GM21723 (cell line): ENCODE data around the gene CCL1.

ENCODE experiments used
- ATAC-seq: cut with Tn5 transposase; IDR thresholded peaks from one replicate; pipeline ENCODE4 v1.9.1; 2021; ENCODE audit warnings: mild to moderate bottlenecking, moderate library complexity; ENCODE audit not compliant: unreplicated experiment

CCL1 gene

GRCh38 chr17:34363183-34363661 lies at the start of gene CCL1:
Gene CCL1, minus strand, starts transcription at chr17:34363233. Its CDS starts 72 bp downstream, at chr17:34363161.
- no peak for ATAC-seq

GRCh38 chr17:34412534-34412933 lies 49.5 kb upstream of the CCL1 start:
- ATAC-seq: no peak

GRCh38 chr17:34411646-34412421 lies 48.8 kb upstream of the CCL1 start:
- ATAC-seq: no peak

- ATAC-seq: no peak
These were observed 46.3 kb upstream of the CCL1 start for GRCh38 chr17:34409352-34409751.

- no peak for ATAC-seq
These were observed 45.4 kb upstream of the CCL1 start for GRCh38 chr17:34408439-34408838.

GRCh38 chr17:34406226-34406625 lies 43.2 kb upstream of the CCL1 start:
- no peak for ATAC-seq

- ATAC-seq: no peak
These were observed 40.0 kb upstream of the CCL1 start for GRCh38 chr17:34403006-34403405.

GRCh38 chr17:34401165-34401564 lies 38.1 kb upstream of the CCL1 start:
- ATAC-seq: no peak

GRCh38 chr17:34400301-34400931 lies 37.4 kb upstream of the CCL1 start:
- ATAC-seq: no peak

- no peak for ATAC-seq
These were observed 36.7 kb upstream of the CCL1 start for GRCh38 chr17:34399725-34400124.

GRCh38 chr17:34398990-34399389 lies 36.0 kb upstream of the CCL1 start:
- no peak for ATAC-seq

- ATAC-seq: no peak
These were observed 34.2 kb upstream of the CCL1 start for GRCh38 chr17:34397265-34397664.

GRCh38 chr17:34393401-34393800 lies 30.4 kb upstream of the CCL1 start:
- ATAC-seq: no peak

- no peak for ATAC-seq
These were observed 28.2 kb upstream of the CCL1 start for GRCh38 chr17:34391241-34391640.

- no peak for ATAC-seq
These were observed 27.6 kb upstream of the CCL1 start for GRCh38 chr17:34390649-34391048.

GRCh38 chr17:34389126-34389750 lies 26.2 kb upstream of the CCL1 start:
- no peak for ATAC-seq

- ATAC-seq: no peak
These were observed 24.5 kb upstream of the CCL1 start for GRCh38 chr17:34387566-34387965.

GRCh38 chr17:34386697-34387550 lies 23.9 kb upstream of the CCL1 start:
- ATAC-seq: no peak

- ATAC-seq: no peak
These were observed 23.3 kb upstream of the CCL1 start for GRCh38 chr17:34386343-34386696.

GRCh38 chr17:34384822-34385605 lies 22.0 kb upstream of the CCL1 start:
- no peak for ATAC-seq
